Gastrocnemius medialis (tissue), 4 donors: ENCODE data around the gene ROR1. TPM values are rescaled to one million over a fixed set of nuclear protein-coding genes. Genes with fewer than 3 reads are reported as not detected.

ENCODE experiments used
- ATAC-seq, 2 donors: fragments of 150-250 bp; one replicate each; pipeline ENCODE4 v1.9.1; 2016
- DNase-seq, 2 donors: peaks; one replicate each; pipeline ENCODE4 v3.0.0-alpha.2; 2019
- H3K27ac ChIP-seq, 4 donors: fragments of 200-600 bp; sonication (generic); 1 replicate in 1 of 4; 2 replicates in 3 of 4; pipeline ENCODE4 v1.5.1; 2016 to 2018; ENCODE audit warnings: mild to moderate bottlenecking in 2 of 4, moderate library complexity in 1 of 4
- H3K27me3 ChIP-seq, 3 donors: fragments of 200-600 bp; sonication (generic) in 2 of 3; 1 replicate in 1 of 3; 2 replicates in 2 of 3; pipeline versions ENCODE4 v1.5.1 to v1.6.0; 2016 to 2019; ENCODE audit warnings: mild to moderate bottlenecking in 1 of 3, moderate library complexity in 1 of 3
- H3K36me3 ChIP-seq, 2 donors: fragments of 200-600 bp; sonication (generic) in 1 of 2; one replicate each; pipeline ENCODE4 v1.5.1; 2017 to 2018
- H3K4me1 ChIP-seq, 2 donors: fragments of 200-600 bp; sonication (generic) in 1 of 2; one replicate each; pipeline ENCODE4 v1.5.1; 2016 to 2017; ENCODE audit warnings: mild to moderate bottlenecking in 2 of 2
- H3K4me3 ChIP-seq, 4 donors: fragments of 200-600 bp; sonication (generic) in 3 of 4; 1 replicate in 1 of 4; 2 replicates in 3 of 4; pipeline ENCODE4 v1.5.1; 2016 to 2019; ENCODE audit warnings: mild to moderate bottlenecking in 2 of 4
- H3K9me3 ChIP-seq, 3 donors: fragments of 200-600 bp; sonication (generic) in 2 of 3; 1 replicate in 1 of 3; 2 replicates in 2 of 3; pipeline ENCODE4 v1.5.1; 2016 to 2019
- CTCF ChIP-seq, 5 experiments: fragments of 450-650 bp in 3 of 5; fragments of 200-600 bp in 2 of 5; sonication (generic) in 2 of 5; IDR thresholded peaks in 4 of 5; conservative IDR thresholded peaks in 1 of 5; 1 replicate in 4 of 5; 2 replicates in 1 of 5; pipeline ENCODE4 v1.5.1; 2016 to 2019; ENCODE audit warnings: antibody characterized with exemption in 5 of 5, mild to moderate bottlenecking in 3 of 5, moderate library complexity in 3 of 5
- POLR2A ChIP-seq, 2 donors: fragments of 450-650 bp; IDR thresholded peaks; one replicate each; pipeline ENCODE4 v1.6.1; 2017; ENCODE audit warnings: antibody characterized with exemption in 2 of 2, mild to moderate bottlenecking in 2 of 2, moderate library complexity in 2 of 2
- in situ Hi-C, 4 donors: fragments of 200-750 bp; cut with MboI; loops; one replicate each; pipeline versions ENCODE4 v1.15.0 to v1.8.0; 2017; ENCODE audit warnings: low sequenced_read_pairs in 4 of 4
- intact Hi-C: fragments of 100-400 bp; cut with DNase I; formaldehyde crosslinking; loops from one replicate; pipeline ENCODE4 v1.15.1; 2023; ENCODE audit warnings: low total_unique reads
- total RNA-seq, 4 donors: library from RNA; depleted of rRNA; stranded (reverse); fragments of >200 nt; gene quantifications; one replicate each; pipeline versions ENCODE4 v1.1.0 to v1.2.3, GENCODE V29; 2016

The ROR1 gene
- total RNA-seq, 4 donors from 2014 or later: 2.5 to 4.3 (median 3.6) TPM

- intact Hi-C loops: no loop called here
- no peak for DNase-seq
- no peaks in the 10 kb centered on the region for H3K9me3 ChIP-seq
- H3K27me3 ChIP-seq: no peaks in the 10 kb centered on the region
- H3K36me3 ChIP-seq: no peaks in the 10 kb centered on the region
- peaks cover 0 to 3% of the 10 kb centered on the region in 2 donors for H3K4me1 ChIP-seq
- no peak overlapping the region for H3K27ac ChIP-seq
- in situ Hi-C loops: no loop called here
- no peak overlapping the region for H3K4me3 ChIP-seq
- ATAC-seq: no peak
- TF ChIP-seq POLR2A (IDR thresholded peaks at IDR 0.05) (no peak), CTCF (IDR thresholded peaks at IDR 0.05 in 4 of 5, conservative IDR thresholded peaks at IDR 0.05 in 1 of 5) (no peak)
These were observed 93.8 kb downstream of the ROR1 start for GRCh38 chr1:63867429-63868176.

- intact Hi-C loops: no loop called here
- ATAC-seq: no peak
- TF ChIP-seq CTCF (IDR thresholded peaks at IDR 0.05 in 4 of 5, conservative IDR thresholded peaks at IDR 0.05 in 1 of 5) (no peak), POLR2A (IDR thresholded peaks at IDR 0.05) (no peak)
- Histone ChIP-seq H3K27ac (no peak overlapping the region), H3K4me3 (no peak overlapping the region), H3K4me1 (peaks cover 0 to 3% of the 10 kb centered on the region in 2 donors), H3K27me3 (no peaks in the 10 kb centered on the region), H3K9me3 (no peaks in the 10 kb centered on the region), H3K36me3 (no peaks in the 10 kb centered on the region)
- DNase-seq: no peak
- in situ Hi-C loops: no loop called here
These were observed 94.5 kb downstream of the ROR1 start for GRCh38 chr1:63868268-63868781.

- intact Hi-C loops (no loop called here), in situ Hi-C loops (no loop called here)
- no peaks in the 10 kb centered on the region for H3K36me3 ChIP-seq
- no peak overlapping the region for H3K4me3 ChIP-seq
- H3K27ac ChIP-seq: no peak overlapping the region
- DNase-seq (no peak), ATAC-seq (no peak)
- no peaks in the 10 kb centered on the region for H3K9me3 ChIP-seq
- H3K4me1 ChIP-seq: peaks cover 0 to 3% of the 10 kb centered on the region in 2 donors
- TF ChIP-seq POLR2A (IDR thresholded peaks at IDR 0.05) (no peak), CTCF (IDR thresholded peaks at IDR 0.05 in 4 of 5, conservative IDR thresholded peaks at IDR 0.05 in 1 of 5) (no peak)
- no peaks in the 10 kb centered on the region for H3K27me3 ChIP-seq
These were observed 96.3 kb downstream of the ROR1 start for GRCh38 chr1:63870152-63870551.

- intact Hi-C loops: no loop called here
- H3K4me1 ChIP-seq: peaks cover 0 to 3% of the 10 kb centered on the region in 2 donors
- no peak overlapping the region for H3K4me3 ChIP-seq
- H3K36me3 ChIP-seq: no peaks in the 10 kb centered on the region
- DNase-seq (no peak), ATAC-seq (no peak)
- H3K27me3 ChIP-seq: no peaks in the 10 kb centered on the region
- no peak overlapping the region for H3K27ac ChIP-seq
- in situ Hi-C loops: no loop called here
- no peaks in the 10 kb centered on the region for H3K9me3 ChIP-seq
- TF ChIP-seq CTCF (IDR thresholded peaks at IDR 0.05 in 4 of 5, conservative IDR thresholded peaks at IDR 0.05 in 1 of 5): no peak
- no peak for TF ChIP-seq POLR2A (IDR thresholded peaks at IDR 0.05)
These were observed 97.6 kb downstream of the ROR1 start for GRCh38 chr1:63871463-63871862.
